GM10248 (cell line): ENCODE measurements around the gene TMEM156.

Experiments
- CTCF ChIA-PET: fragments of 300-600 bp; sonication (Branson Sonifier 250); formaldehyde crosslinking; extraction: SDS; loops from one replicate; lab custom pipeline; 2021; ENCODE audit warnings: antibody characterized with exemption; lab: Yijun Ruan, JAX
- POLR2A ChIA-PET: fragments of 350-650 bp; sonication (Branson Sonifier 250); formaldehyde crosslinking; extraction: SDS; loops from one replicate; lab custom pipeline; 2020; ENCODE audit warnings: antibody characterized with exemption; lab: Yijun Ruan, JAX
- DNase-seq: peaks from one replicate; pipeline ENCODE4 v3.0.0; 2012; ENCODE audit errors: extremely low spot score
- TF ChIP-seq, protein P1 (sequence below): IDR thresholded peaks from 2 replicates; pipeline ENCODE4 v1.5.1; 2012; ENCODE audit warnings: mild to moderate bottlenecking, low read depth; ENCODE audit errors: extremely low read depth, missing control alignments, control extremely low read depth

The TMEM156 gene

DNA sequence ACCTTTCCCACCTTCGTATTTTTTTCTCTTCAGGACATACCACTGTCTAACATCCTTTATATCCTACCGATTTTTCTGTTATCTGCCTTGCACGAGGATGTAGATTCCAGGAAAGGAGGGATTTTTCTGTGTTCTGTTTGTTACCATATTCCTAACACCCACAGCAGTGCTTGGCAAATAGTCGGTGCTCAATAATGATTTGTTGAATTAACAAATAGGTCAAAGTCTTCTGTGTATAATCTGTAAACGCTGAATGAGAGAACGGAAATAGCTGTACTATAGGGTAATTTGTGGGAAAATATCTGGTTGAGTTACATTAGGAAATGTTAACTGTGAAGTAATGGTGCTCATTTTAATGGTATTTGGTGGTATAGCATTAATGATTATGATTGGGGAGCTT is 81.5 kb downstream of the TMEM156 start:
- TF ChIP-seq, protein P1, sequence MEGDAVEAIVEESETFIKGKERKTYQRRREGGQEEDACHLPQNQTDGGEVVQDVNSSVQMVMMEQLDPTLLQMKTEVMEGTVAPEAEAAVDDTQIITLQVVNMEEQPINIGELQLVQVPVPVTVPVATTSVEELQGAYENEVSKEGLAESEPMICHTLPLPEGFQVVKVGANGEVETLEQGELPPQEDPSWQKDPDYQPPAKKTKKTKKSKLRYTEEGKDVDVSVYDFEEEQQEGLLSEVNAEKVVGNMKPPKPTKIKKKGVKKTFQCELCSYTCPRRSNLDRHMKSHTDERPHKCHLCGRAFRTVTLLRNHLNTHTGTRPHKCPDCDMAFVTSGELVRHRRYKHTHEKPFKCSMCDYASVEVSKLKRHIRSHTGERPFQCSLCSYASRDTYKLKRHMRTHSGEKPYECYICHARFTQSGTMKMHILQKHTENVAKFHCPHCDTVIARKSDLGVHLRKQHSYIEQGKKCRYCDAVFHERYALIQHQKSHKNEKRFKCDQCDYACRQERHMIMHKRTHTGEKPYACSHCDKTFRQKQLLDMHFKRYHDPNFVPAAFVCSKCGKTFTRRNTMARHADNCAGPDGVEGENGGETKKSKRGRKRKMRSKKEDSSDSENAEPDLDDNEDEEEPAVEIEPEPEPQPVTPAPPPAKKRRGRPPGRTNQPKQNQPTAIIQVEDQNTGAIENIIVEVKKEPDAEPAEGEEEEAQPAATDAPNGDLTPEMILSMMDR = no peak
- DNase-seq = no peak
- POLR2A ChIA-PET = no interaction called here
- CTCF ChIA-PET = interaction anchor here (1.1 to 1.9 kb wide), 2 partner anchors 13 to 51 kb away, joined by 3 to 6 read pairs; no protein-coding TSS in a partner anchor

DNA sequence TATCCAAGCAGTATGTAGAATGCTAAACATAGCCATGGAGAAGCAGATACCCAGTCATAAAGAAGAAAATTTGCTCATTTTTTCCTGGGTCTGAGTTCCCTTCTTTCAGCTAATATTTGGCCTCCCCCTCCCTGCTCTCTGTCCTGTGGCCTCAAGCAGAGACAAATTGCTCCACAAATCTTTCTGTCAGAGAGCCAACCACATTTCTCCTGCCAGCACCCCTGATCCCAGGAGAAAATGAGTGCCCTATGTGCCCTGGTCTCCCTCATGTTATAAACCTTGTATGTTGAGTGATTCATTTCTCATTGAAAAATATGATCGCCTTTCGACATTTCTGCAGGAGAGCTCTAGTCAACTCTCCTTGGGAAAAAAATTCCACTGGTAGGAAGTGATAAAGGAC is 82.0 kb downstream of the TMEM156 start:
- ChIA-PET POLR2A (no interaction called here), CTCF (interaction anchor here (0.8 to 1.9 kb wide), 6 partner anchors 8 to 51 kb away, joined by 3 to 6 read pairs (median 4); no protein-coding TSS in a partner anchor)
- no peak for DNase-seq
- TF ChIP-seq, protein P1 = no peak

DNA sequence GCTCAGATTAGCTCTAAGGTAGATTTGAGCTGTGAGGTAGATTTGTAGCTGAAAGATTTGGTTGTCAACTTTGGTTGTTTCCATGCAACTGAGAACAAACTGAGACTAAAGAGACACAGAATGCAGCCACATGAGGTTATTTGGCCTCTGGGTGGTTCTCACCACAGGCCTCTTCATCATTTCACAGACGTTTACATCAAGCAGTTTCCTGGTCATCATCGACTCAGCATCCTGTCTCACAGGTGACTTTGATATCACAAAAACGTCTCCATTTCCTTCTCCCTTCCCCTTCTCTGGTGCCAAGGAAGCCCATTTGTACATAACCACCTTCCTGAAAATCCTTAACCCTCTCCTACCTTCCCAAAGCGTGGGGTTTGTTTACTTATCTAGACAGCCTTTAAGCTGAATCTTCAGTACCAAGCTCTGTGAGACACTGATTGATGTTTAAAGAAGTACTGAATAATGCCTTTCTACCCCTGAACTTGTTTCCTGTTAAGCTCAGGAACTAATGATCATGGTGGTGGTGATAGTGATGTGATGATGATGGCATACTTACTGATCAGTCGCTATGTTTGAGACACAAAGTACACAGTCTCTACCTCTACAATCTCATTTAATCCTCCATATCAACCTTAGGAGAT is 82.7 kb downstream of the TMEM156 start:
- TF ChIP-seq, protein P1 = no peak
- ChIA-PET CTCF (interaction anchor here (0.8 to 1.9 kb wide), 8 partner anchors 9 to 47 kb away, joined by 3 to 6 read pairs (median 4); no protein-coding TSS in a partner anchor), POLR2A (no interaction called here)
- no peak for DNase-seq

DNA sequence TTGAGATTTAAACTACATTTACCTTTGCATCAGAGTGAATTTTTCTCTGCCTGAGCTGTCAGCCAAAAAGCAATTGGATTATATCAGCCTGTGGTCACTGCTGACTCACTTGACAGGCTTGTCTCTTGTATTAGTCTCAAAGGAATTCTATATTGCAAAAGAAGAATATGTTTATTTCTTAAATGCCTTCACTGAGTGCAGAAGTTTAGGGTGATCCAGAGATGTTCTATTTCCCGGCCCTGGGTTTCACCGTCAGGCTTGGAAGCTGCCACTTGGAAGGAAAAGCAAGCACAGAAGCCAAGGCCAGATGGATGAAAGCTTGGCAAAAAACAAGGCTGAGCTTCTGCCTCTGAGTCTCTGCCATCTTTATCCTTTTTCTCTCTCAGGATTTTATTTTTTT is 83.7 kb downstream of the TMEM156 start:
- ChIA-PET POLR2A (no interaction called here), CTCF (interaction anchor here (1.0 to 1.6 kb wide), 5 partner anchors 10 to 46 kb away, joined by 3 to 6 read pairs (median 4); no protein-coding TSS in a partner anchor)
- TF ChIP-seq, protein P1 = no peak
- DNase-seq = no peak

DNA sequence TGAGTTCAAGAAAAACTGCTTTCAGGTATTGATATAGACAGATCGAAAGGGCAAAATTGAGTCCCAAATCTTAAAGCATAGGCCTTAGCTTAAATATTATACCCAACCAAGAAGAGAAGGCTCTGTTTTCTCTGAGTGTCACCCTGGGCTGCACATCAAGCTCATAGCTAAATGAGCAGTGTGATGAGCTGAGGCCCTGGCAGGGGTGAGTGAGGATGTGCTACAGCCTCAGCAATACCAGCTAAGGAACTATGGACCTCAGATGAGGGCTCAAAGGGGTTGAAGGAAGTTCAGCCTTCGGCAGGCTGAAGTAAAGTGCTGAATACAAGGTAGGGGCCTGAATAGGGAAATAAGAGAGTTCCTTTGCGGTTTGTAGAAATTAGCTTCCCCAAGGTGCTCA is 85.3 kb downstream of the TMEM156 start:
- TF ChIP-seq, protein P1 = no peak
- ChIA-PET POLR2A (no interaction called here), CTCF (no interaction called here)
- no peak for DNase-seq

DNA sequence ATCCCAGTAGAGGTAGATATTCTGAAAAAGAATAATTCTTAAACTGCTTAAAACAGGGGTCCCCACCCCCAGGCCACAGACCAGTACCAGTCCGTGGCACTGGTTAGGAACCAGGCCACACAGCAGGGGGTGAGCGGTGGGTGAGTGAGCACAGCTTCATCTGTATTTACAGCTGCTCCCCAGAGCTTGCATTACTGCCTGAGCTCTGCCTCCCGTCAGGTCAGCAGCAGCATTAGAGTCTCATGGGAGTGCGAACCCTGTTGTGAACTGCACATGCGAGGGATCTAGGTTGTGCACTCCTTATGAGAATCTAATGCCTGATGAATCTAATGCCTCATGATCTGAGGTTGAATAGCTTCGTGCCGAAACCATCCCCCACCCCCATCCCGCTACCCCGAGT is 87.8 kb downstream of the TMEM156 start:
- DNase-seq = no peak
- ChIA-PET CTCF (interaction anchor here (0.8 to 1.3 kb wide), 3 partner anchors 11 to 21 kb away, joined by 3 read pairs; no protein-coding TSS in a partner anchor), POLR2A (no interaction called here)
- TF ChIP-seq, protein P1 = no peak
